Measurements from ENCODE around the gene SCT.
A peak's percentile ranks its signal among the peaks of the same experiment; 100 is the strongest.

SCT gene

GRCh38 chr11:620935-621814 lies 5.8 kb downstream of the SCT start:
- DNase-seq: no peak

GRCh38 chr11:620201-620600 lies 6.8 kb downstream of the SCT start:
- no peak for DNase-seq

DNA sequence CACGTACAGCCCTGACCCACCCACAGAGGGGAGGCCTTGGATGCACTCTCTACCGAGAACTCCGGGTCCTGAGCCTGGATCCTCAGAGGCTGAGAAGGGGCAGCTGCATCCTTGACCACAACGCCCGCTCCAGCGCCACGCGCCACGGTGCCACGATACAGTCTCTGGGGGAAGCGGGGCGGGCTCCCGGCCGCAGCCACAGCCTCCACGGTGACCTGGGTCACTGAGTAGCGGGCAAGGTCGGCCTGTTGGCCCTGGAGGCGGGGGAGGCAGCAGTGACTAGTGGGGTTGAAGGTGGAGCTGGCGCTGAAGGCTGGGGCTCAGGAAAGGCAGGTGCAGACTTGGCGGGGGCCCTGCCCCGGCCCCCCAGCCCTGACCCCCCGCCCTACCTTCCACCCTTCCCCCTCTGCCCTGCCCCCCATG lies 7.3 kb downstream of the SCT start:
- DNase-seq: no peak

GRCh38 chr11:618856-619627 lies 7.9 kb downstream of the SCT start:
- no peak for DNase-seq

DNA sequence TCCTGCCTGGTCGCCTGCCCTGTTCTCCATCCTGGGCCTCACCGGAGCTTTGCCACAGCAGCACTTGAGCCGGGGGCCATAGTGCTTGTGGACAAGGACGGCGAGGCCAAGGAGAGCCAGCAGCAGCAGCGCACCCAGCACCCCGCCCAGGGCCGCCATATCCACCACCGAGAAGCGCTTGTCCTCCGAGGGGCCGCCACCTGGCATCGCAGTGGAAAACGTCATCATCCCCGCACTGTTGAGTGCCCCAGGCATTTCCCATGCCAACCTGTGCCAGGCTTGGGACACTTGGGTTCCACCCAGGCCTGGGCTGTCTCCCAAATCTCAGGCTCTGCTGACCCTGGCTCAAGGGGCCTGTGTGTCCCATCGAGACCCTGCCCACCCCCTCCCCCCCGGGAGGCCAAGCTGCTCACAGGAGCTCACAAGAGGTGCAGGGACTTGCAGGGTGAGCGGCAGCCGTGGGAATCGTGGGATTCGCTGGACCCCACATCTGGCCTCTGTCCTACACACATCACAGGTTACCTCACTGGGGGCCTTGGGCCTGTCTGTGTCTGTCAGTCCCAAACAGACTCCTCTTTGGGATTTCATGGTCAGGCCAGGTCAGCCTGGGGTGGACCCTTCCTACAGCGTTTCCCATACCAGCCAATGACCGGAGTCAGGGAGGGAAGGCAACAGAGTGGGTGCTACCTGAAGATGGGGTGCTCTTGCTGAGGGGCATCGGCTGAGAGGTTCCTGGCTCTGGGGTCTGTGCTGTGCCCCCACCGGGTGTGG lies 8.9 kb downstream of the SCT start:
- DNase-seq: no peak

DNA sequence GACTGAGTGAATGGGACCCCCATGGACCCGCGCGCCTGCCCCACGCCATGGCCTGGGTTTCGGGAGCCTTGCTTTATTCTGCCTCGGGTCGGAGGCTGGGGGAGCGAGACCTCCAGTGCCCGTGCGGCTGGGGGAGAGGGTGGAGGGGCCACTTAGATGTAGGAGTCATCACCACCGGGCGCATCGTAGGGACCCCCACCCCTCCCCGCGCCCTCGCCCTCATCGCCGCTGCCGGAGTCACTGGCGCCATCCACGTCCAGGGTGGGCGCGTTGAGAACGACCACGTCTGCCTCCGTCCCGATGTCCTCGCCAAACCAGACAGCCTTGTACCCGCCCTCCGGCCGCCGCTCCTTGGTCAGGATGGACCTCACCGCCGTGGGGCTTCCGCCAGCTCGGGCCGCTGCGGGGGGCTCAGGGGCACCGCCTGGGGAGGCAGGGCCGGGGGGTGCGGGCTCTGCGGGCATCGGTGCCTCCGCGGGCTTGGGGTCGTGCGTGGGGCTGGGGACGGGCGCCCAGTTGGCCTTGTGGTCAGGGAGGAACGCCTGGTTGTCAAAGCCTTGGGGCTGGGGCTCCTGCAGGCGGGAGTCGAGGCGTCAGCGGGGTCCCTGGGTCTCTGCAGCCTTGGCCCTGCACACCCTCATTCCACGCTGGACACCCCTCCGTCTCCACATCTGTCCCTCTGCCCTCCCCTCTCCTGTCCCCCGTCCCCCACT lies 9.6 kb downstream of the SCT start:
- no peak for DNase-seq

DNA sequence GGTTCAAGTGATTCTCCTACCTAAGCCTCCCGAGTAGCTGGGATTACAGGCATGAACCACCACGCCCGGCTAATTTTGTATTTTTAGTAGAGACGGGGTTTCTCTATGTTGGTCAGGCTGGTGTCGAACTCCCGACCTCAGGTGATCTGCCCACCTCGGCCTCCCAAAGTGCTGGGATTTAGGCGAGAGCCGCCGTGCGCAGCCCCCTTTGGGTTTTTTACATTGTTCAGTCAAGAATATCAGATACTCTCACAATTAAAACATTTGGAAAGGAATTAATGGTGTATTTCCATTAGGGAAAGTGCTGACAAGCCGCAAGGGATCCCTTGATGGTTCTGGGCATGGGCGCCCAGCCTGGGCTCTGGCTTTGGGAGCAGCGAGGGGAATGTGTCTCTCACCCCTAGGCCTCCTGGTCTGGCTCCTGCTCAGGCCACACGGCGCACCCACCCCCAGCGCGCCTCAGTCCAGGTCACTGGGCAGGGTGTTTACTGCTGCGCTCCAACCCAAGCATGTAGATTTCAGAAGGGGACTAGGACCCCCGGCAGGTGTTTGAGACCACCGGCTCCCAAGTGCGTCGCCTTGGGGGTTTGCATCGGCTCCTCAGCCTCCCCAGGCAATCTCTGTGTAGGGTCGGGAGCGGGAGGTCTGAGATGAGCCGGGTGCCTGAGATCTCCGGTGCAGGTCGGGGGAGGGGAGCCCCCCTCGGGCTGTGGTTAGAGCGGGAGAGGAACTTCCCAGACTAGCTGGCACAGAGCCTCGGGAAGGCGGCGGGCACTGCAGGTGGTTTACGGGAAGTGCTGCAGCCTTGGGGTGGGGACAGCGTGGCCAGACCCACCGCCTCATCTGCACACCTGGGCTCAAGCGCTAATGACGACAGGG lies 10.4 kb downstream of the SCT start:
- DNase-seq: no peak

DNA sequence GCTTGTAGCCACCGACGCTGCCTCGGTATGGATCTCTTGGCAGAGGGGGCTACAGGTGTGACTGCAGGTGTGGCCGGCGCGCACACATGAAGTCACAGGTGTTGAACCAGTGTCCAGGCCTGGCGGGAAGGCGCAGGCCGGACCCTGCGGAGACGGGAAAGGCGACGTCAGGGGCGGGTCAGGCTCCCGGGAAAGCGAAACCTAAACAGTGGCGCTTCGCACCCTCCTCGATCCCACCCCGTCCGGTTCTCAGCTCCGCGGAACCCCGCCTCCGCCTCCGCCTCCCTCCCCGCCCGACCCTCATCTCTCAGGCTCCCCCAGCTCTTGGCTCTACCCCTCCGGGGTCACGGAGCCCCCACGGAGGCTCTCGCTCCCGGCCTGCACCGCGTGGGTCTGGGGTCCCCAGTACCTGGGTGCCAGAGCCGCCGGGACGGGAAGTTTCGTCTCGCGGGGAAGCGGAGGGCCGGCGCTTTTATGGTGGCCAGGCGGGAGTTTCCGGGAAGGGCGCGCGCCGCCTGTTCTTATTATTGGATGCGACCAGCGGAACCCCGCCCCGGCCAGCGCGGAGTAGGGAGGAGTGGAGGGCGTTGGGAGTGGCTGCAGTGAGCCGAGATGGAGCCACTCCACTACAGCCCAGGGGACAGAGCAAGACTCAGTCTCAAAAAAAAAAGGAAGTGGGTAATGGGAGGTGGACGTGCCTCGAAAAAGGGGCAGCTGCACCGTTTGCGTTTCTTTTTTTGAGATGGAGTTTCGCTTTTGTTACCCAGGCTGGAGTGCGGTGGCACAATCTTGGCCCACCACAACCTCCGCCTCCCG lies 11.3 kb downstream of the SCT start, which contains the start of gene IRF7:
TSS of gene IRF7 (minus strand) at position 447 of the 816 bp plus-strand sequence. CDS start 586 bp downstream, outside the sequence.
- DNase-seq: peak; percentile 78

- no peak for DNase-seq
These were observed 12.1 kb downstream of the SCT start for GRCh38 chr11:614623-615503.

DNA sequence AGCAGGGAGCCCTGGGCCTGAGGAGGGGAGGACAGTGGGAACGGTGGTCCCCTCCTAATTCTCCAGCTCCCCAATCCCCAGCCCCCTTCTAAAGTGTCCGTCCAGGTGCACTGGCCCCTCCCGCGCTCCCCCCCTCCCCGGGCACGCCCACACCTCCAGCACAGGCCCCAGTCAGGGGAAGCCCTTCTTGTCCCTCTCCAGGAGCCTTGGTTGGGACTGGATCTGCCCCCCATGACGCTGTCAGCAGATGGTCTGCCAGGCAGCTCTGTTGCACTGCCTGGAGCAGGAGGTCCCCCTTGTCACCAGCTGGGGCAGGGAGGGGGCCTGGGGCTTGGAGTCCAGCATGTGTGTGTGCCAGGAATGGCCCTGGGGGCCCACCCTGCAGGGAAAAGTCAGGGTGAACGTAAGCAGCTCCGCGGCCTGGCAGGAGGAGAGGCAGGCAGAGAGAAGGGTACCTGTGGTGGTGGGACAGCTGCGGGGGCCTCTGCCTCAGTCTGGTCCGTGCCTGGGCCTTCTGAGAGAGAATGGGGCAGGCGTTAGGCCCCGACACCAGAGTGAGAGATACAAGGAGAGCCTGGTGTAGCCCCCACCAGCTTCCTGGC lies 12.9 kb downstream of the SCT start:
- no peak for DNase-seq

DNA sequence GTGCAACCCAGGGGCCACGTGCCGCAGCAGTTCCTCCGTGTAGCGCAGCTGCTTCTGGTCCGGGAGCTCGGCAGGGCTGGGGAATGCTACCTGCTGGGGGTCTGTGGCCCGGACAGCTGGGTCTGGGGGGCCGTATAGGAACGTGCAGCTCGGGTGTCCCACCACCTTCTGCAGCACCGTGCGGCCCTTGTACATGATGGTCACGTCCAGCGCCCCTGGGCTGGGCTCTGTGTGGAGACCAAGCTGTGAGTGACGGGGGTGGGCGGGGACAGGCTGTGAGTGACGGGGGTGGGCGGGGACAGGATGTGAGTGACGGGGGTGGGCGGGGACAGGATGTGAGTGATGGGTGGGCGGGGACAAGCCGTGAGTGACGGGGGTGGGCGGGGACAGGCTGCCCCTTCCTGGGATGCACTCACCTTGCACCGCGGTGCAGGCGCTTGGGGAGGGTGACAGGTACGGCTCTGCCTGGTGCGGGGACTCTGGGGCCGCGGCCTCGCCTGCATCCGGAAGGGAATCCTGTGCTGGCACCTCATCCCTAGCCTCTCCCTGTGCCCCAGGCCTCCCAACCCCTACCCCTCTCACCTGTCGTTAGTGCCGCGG lies 13.5 kb downstream of the SCT start:
- no peak for DNase-seq

DNA sequence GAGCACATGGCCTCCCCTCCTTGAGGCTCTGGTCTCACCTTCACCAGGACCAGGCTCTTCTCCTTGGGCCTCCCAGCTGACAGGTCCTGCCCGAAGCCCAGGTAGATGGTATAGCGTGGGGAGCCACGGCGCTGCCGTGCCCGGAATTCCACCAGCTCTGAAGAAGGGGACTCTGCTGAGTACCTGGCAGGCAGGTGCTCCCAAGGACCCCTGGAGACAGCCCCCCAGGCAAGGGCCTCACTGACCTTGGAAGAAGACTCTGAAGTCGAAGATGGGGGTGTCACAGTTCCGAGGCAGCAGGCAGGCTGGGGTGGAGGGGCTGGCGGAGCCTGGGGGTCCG lies 14.1 kb downstream of the SCT start:
- DNase-seq: no peak

DNA sequence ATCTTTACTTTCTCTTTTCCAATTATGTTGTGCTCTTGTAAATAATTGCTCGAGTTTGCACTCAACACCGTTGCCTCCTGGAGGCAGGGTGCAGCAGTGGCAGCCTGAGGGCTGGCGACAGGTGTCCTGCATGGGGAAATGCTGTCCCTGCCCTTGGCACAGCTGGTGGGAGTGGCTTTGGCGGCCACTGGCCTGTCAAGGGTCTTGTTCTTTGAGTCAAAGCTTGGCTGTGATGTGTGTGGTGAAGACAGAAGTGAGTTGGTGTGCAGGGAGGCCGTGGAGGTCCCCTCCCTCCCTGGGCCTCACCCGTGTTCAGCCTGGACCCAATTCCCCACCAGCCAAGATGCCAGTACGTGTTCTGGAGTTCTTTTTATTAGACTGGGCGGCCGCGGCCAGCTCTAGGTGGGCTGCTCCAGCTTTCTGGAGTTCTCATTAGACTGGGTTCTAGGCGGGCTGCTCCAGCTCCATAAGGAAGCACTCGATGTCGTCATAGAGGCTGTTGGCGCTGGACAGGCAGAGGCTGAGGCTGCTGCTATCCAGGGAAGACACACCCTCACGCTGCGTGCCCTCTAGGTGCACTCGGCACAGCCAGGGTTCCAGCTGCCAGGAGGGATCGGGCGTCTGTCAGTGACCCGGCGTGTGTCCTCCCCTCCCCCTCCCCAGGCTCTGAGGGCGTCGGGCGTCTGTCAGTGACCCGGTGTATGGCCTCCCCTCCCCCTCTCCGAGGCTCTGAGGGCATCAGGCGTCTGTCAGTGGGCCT lies 14.6 kb downstream of the SCT start:
- no peak for DNase-seq

- DNase-seq: no peak
These were observed 15.7 kb downstream of the SCT start for GRCh38 chr11:611001-611996.

DNA sequence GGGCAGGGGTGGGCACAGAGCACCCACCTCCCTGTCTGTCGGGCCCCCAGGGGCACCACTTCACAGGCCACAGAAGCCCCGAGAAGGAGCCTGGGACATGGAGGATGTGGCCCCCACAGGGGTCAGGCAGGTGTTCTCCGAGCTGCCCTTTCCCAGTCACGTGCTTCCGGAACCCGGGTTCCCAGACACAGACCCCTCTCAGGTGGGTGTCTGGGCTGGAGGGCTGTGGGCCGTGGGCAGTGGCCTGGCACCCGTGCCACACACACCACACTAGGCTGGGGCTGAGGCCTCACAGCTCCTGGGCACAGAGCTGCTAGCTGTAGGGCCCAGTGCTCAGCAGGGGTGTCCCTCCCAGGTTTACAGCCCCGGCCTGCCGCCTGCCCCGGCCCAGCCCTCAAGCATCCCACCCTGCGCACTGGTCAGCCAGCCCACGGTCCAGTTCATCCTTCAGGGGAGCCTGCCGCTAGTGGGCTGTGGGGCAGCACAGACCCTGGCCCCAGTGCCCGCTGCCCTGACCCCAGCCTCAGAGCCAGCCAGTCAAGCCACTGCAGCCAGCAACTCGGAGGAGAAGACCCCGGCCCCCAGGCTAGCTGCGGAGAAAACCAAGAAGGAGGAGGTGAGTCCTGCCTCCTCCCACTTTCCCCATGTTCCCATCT lies 16.7 kb downstream of the SCT start:
- no peak for DNase-seq

GRCh38 chr11:609341-609811 lies 17.6 kb downstream of the SCT start:
- DNase-seq: no peak

Measured in NCI-H1436 treated with DMSO at 0.1 percent for 48 hours (cell line).